Endodermal cell (in vitro differentiated cells): ENCODE data around the gene SSB. TPM values are rescaled to one million over a fixed set of nuclear protein-coding genes. Genes with fewer than 3 reads are reported as not detected.

ENCODE experiments used
- DNase-seq: peaks from one replicate; pipeline ENCODE4 v3.0.0-alpha.2; 2017
- H3K27ac ChIP-seq: 2 replicates; pipeline ENCODE4 v1.5.1; 2013; ENCODE audit warnings: mild to moderate bottlenecking, low read depth, low read length, moderate library complexity
- H3K27me3 ChIP-seq: 2 replicates; pipeline ENCODE4 v1.6.1; 2013; ENCODE audit warnings: mild to moderate bottlenecking, low read length, moderate library complexity; ENCODE audit not compliant: insufficient read depth, control insufficient read depth, poor library complexity, severe bottlenecking
- H3K36me3 ChIP-seq: 2 replicates; pipeline ENCODE4 v1.7.0; 2013; ENCODE audit warnings: mild to moderate bottlenecking, low read length, moderate library complexity; ENCODE audit not compliant: control insufficient read depth, insufficient read depth
- H3K4me1 ChIP-seq: one replicate; pipeline ENCODE4 v1.7.0; 2013; ENCODE audit warnings: low read length; ENCODE audit not compliant: control insufficient read depth, insufficient read depth
- H3K4me3 ChIP-seq: 2 replicates; pipeline ENCODE4 v1.5.1; 2013; ENCODE audit warnings: mild to moderate bottlenecking, low read length, moderate library complexity
- H3K9ac ChIP-seq: 2 replicates; pipeline ENCODE4 v1.6.1; 2013; ENCODE audit warnings: mild to moderate bottlenecking, low read length, moderate library complexity; ENCODE audit not compliant: poor library complexity, severe bottlenecking; ENCODE audit errors: extremely low read depth
- H3K9me3 ChIP-seq: 2 replicates; pipeline ENCODE4 v1.6.1; 2013; ENCODE audit warnings: mild to moderate bottlenecking, low read length, moderate library complexity; ENCODE audit not compliant: control insufficient read depth
- H3K27ac Mint-ChIP-seq: 2 replicates; pipeline ENCODE4 v1.8.0; 2020; ENCODE audit warnings: mixed read lengths
- H3K27me3 Mint-ChIP-seq: 2 replicates; pipeline ENCODE4 v1.8.0; 2021; ENCODE audit warnings: mild to moderate bottlenecking, mixed read lengths; ENCODE audit not compliant: insufficient read depth
- H3K36me3 Mint-ChIP-seq: 2 replicates; pipeline ENCODE4 v1.8.0; 2020; ENCODE audit warnings: low read depth, mixed read lengths
- H3K4me1 Mint-ChIP-seq: 2 replicates; pipeline ENCODE4 v1.8.0; 2020; ENCODE audit warnings: mixed read lengths
- H3K4me3 Mint-ChIP-seq: 2 replicates; pipeline ENCODE4 v1.8.0; 2020; ENCODE audit warnings: mild to moderate bottlenecking, moderate library complexity, mixed read lengths
- H3K9me3 Mint-ChIP-seq: 2 replicates; pipeline ENCODE4 v1.8.0; 2020; ENCODE audit warnings: mild to moderate bottlenecking, mixed read lengths
- WGBS, 2 experiments: methylation state at CpG; one replicate each; pipeline versions ENCODE4 v1.1.5 to v1.1.7; 2013; ENCODE audit warnings: missing lambda C conversion rate in 2 of 2, mixed read lengths in 1 of 2; ENCODE audit not compliant: insufficient coverage in 1 of 2, insufficient read length in 1 of 2; 5-methylcytosine and 5-hydroxymethylcytosine counted together
- total RNA-seq, 2 donors: library from RNA; stranded (reverse); fragmentation: NEBNext Ultra II Directional in 1 of 2; extraction: Animal tissue kit (Norgen Biotek cat#: 25700) in 1 of 2; gene quantifications; 2 replicates in 1 of 2; 3 replicates in 1 of 2; pipeline ENCODE4 v1.2.1, GENCODE V29; 2021
- TF ChIP-seq, protein P1 (sequence below): fragments of 200-600 bp; sonication (generic); conservative IDR thresholded peaks from 2 replicates; pipeline ENCODE4 v1.5.0; 2021; ENCODE audit warnings: antibody characterized with exemption, mild to moderate bottlenecking

The SSB gene
- total RNA-seq, 2 donors from 2014 or later = 182 to 208 TPM

DNA sequence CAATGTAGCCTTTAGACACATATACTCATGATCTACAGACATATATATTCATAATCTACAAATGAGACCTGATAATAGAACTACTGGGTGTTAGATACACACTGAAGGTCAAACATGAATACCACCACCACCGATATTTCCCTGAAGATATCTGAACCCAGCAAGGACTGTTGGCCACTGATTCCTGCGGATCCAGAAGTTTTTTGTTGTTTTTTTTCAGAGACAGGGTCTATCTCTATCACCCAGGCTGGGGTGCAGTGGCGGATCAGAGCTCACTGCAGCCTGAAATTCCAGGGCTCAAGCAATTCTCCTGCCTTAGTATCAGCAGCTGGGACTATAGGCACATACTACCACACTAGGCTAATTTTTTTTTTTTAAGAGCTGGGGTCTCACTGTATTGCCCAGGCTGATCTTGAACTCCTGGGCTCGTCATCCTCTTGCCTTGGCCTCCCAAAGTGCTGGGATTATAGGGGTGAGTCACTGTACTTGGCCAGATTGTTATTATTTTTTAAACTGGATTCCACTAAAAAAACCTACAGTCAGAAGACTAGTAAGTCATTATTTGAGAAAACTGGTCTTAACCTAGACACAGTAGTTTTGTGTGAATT is 24.2 kb downstream of the SSB start:
- Mint-ChIP-seq H3K4me1 (peaks cover 11% of the 10 kb centered on the region), H3K27me3 (peaks cover 4% of the 10 kb centered on the region), H3K4me3 (peak overlapping the region; percentile 86), H3K27ac (no peak overlapping the region), H3K36me3 (peaks cover 30% of the 10 kb centered on the region), H3K9me3 (no peaks in the 10 kb centered on the region)
- Histone ChIP-seq H3K4me1 (peaks cover 2% of the 10 kb centered on the region), H3K27ac (no peak overlapping the region), H3K4me3 (peak overlapping the region; percentile 14), H3K9ac (no peak overlapping the region), H3K36me3 (peaks cover 39% of the 10 kb centered on the region), H3K9me3 (no peaks in the 10 kb centered on the region), H3K27me3 (no peaks in the 10 kb centered on the region)
- DNase-seq = no peak
- TF ChIP-seq, protein P1, sequence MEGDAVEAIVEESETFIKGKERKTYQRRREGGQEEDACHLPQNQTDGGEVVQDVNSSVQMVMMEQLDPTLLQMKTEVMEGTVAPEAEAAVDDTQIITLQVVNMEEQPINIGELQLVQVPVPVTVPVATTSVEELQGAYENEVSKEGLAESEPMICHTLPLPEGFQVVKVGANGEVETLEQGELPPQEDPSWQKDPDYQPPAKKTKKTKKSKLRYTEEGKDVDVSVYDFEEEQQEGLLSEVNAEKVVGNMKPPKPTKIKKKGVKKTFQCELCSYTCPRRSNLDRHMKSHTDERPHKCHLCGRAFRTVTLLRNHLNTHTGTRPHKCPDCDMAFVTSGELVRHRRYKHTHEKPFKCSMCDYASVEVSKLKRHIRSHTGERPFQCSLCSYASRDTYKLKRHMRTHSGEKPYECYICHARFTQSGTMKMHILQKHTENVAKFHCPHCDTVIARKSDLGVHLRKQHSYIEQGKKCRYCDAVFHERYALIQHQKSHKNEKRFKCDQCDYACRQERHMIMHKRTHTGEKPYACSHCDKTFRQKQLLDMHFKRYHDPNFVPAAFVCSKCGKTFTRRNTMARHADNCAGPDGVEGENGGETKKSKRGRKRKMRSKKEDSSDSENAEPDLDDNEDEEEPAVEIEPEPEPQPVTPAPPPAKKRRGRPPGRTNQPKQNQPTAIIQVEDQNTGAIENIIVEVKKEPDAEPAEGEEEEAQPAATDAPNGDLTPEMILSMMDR = no peak
- 91 to 96% methylated on average over 4 of the region's 4 CpGs for WGBS, 2 experiments

- Mint-ChIP-seq H3K4me3 (peak overlapping the region; percentile 86), H3K27ac (peak overlapping the region; percentile 59), H3K36me3 (peaks cover 23% of the 10 kb centered on the region), H3K27me3 (peaks cover 4% of the 10 kb centered on the region), H3K4me1 (peaks cover 18% of the 10 kb centered on the region), H3K9me3 (no peaks in the 10 kb centered on the region)
- WGBS, 2 experiments = 35 to 43% methylated on average over 2 to 4 of the region's 4 CpGs
- TF ChIP-seq, protein P1 = no peak
- DNase-seq = no peak
- Histone ChIP-seq H3K27ac (no peak overlapping the region), H3K9me3 (no peaks in the 10 kb centered on the region), H3K9ac (peak overlapping the region; percentile 58), H3K4me3 (peak overlapping the region; percentile 92), H3K4me1 (peaks cover 2% of the 10 kb centered on the region), H3K36me3 (peaks cover 28% of the 10 kb centered on the region), H3K27me3 (no peaks in the 10 kb centered on the region)
Observed at GRCh38 chr2:169823996-169824372, 25.3 kb downstream of the SSB start.

- Histone ChIP-seq H3K9ac (peak within 1 kb of the TSS; percentile 58), H3K27ac (no peak within 1 kb of the TSS), H3K36me3 (peaks cover 22% of the 10 kb centered on the region), H3K9me3 (no peaks in the 10 kb centered on the region), H3K4me3 (peak within 1 kb of the TSS; percentile 92), H3K27me3 (no peaks in the 10 kb centered on the region), H3K4me1 (no peaks in the 10 kb centered on the region)
- TF ChIP-seq, protein P1 = peak; percentile 99
- peak; percentile 95 for DNase-seq
- H3K36me3 Mint-ChIP-seq = peaks cover 21% of the 10 kb centered on the region
- peak within 1 kb of the TSS; percentile 59 for H3K27ac Mint-ChIP-seq
- H3K4me3 Mint-ChIP-seq = peak within 1 kb of the TSS; percentile 86
- H3K4me1 Mint-ChIP-seq = peaks cover 14% of the 10 kb centered on the region
- H3K27me3 Mint-ChIP-seq = peaks cover 4% of the 10 kb centered on the region
- no peaks in the 10 kb centered on the region for H3K9me3 Mint-ChIP-seq
- 6 to 10% methylated on average over 12 to 61 of the region's 61 CpGs for WGBS, 2 experiments
Observed at GRCh38 chr2:169824373-169825333, 26.0 kb downstream of the SSB start, which contains the start of gene METTL5. METTL5 (minus strand) TSS chr2:169824905; CDS start chr2:169824597, 308 bp downstream.
